A673 (cell line): ENCODE measurements around the gene DZIP1. TPM values are rescaled to one million over a fixed set of nuclear protein-coding genes. Genes with fewer than 3 reads are reported as not detected.

Source experiments
- BruUV-seq: library from RNA; stranded (reverse); fragments of 400-500 nt; replicated peaks from 2 replicates; lab custom pipeline; 2021; lab: Mats Ljungman, UMichigan
- CTCF ChIA-PET: fragments of 300-600 bp; sonication (Branson Sonifier 250); formaldehyde crosslinking; loops from one replicate; lab custom pipeline; 2022; ENCODE audit warnings: antibody characterized with exemption; lab: Charles Lee
- POLR2A ChIA-PET: fragments of 300-600 bp; sonication (Branson Sonifier 250); formaldehyde crosslinking; loops from one replicate; lab custom pipeline; 2022; ENCODE audit warnings: antibody characterized with exemption; ENCODE audit not compliant: low non-redundant PET; lab: Charles Lee
- DNase-seq: peaks from one replicate; pipeline ENCODE4 v3.0.0-alpha.2; 2015; ENCODE audit warnings: low spot score
- H3K27ac ChIP-seq: fragments of 200-600 bp; sonication (generic); 2 replicates; pipeline ENCODE4 v1.5.1; 2016; ENCODE audit warnings: mixed run types, low read depth, mild to moderate bottlenecking, mixed read lengths, antibody characterized with exemption, low read length; ENCODE audit not compliant: poor library complexity, severe bottlenecking
- H3K27me3 ChIP-seq: fragments of 200-600 bp; sonication (generic); replicated peaks from 2 replicates; pipeline ENCODE4 v1.6.1; 2017; ENCODE audit warnings: mixed run types, low read depth, mild to moderate bottlenecking, mixed read lengths, antibody characterized with exemption, low read length; ENCODE audit not compliant: insufficient read depth, poor library complexity
- H3K36me3 ChIP-seq: fragments of 200-600 bp; sonication (generic); 2 replicates; pipeline ENCODE4 v1.6.1; 2016; ENCODE audit warnings: mixed run types, mild to moderate bottlenecking, mixed read lengths, antibody characterized with exemption, low read length; ENCODE audit not compliant: insufficient read depth, poor library complexity, severe bottlenecking
- H3K4me1 ChIP-seq: fragments of 200-600 bp; sonication (generic); 2 replicates; pipeline ENCODE4 v1.6.1; 2017; ENCODE audit warnings: mixed run types, mild to moderate bottlenecking, mixed read lengths, antibody characterized with exemption, low read length; ENCODE audit not compliant: insufficient read depth, poor library complexity, severe bottlenecking
- H3K4me3 ChIP-seq: fragments of 200-600 bp; sonication (generic); 2 replicates; pipeline ENCODE4 v1.5.1; 2016; ENCODE audit warnings: low read depth, mixed run types, mild to moderate bottlenecking, mixed read lengths, low read length; ENCODE audit not compliant: poor library complexity, severe bottlenecking
- H3K9me3 ChIP-seq: fragments of 200-600 bp; sonication (generic); 2 replicates; pipeline ENCODE4 v1.6.1; 2016; ENCODE audit warnings: mixed run types, low read depth, mild to moderate bottlenecking, mixed read lengths, antibody characterized with exemption, low read length; ENCODE audit not compliant: poor library complexity, severe bottlenecking
- EZH2 ChIP-seq: fragments of 200-600 bp; sonication (generic); IDR thresholded peaks from 2 replicates; pipeline ENCODE4 v1.6.1; 2017; ENCODE audit warnings: borderline replicate concordance, low read depth, mild to moderate bottlenecking, mixed read lengths, antibody characterized with exemption, low read length; ENCODE audit not compliant: poor library complexity, severe bottlenecking
- intact Hi-C: fragments of 100-400 bp; cut with micrococcal nuclease; formaldehyde crosslinking; loops from one replicate; pipeline ENCODE4 v1.10.0; 2022; ENCODE audit not compliant: unreplicated experiment
- total RNA-seq: library from RNA; stranded (reverse); gene quantifications from 2 replicates; pipeline ENCODE4 v1.2.3, GENCODE V29; 2021
- TF ChIP-seq, protein P1 (sequence below): fragments of 300-800, 200-600 bp; sonication (generic); conservative IDR thresholded peaks from 2 replicates; pipeline ENCODE4 v1.5.1; 2017; ENCODE audit warnings: low read depth, mild to moderate bottlenecking, antibody characterized with exemption, low read length, moderate library complexity, mixed read lengths

DZIP1 gene
- total RNA-seq, 1 experiment from 2014 or later = 6.1 TPM

DNA sequence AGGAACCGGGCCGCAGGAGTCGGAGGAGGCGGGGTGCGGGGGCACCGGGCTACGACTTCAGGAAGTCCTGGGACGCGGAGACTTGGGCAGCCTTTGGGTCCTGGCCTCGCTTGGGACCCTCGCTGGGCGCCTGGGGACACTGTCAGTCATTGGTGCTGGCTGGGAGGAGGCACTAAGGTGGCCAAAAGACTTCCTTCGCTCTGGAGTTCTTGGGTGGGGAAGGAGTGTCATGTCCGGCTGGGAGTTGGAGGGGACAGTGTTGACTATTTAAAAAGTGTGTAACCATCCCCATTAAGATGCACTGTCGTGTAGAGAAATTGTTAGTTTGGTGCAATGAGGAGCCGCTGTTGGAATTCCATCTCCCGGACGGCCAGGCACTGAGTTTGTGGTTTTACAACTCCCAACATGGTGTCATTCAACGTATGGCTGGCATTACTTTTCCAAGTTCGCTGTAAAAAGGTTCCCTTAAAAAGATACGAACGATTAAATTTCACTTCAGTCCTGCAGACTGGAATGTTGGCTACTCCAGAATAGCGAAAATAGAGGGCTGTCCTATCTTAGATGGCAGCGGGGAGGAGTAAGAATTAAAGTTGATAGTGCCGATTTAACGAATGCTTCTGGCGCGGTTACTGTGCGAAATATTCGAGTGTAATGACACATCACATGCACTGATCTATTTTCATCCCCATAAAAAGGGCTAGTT is 33.2 kb upstream of the DZIP1 start:
- CTCF ChIA-PET = no interaction called here
- H3K9me3 ChIP-seq = no peaks in the 10 kb centered on the region
- TF ChIP-seq EZH2 = no peak
- TF ChIP-seq, protein P1, sequence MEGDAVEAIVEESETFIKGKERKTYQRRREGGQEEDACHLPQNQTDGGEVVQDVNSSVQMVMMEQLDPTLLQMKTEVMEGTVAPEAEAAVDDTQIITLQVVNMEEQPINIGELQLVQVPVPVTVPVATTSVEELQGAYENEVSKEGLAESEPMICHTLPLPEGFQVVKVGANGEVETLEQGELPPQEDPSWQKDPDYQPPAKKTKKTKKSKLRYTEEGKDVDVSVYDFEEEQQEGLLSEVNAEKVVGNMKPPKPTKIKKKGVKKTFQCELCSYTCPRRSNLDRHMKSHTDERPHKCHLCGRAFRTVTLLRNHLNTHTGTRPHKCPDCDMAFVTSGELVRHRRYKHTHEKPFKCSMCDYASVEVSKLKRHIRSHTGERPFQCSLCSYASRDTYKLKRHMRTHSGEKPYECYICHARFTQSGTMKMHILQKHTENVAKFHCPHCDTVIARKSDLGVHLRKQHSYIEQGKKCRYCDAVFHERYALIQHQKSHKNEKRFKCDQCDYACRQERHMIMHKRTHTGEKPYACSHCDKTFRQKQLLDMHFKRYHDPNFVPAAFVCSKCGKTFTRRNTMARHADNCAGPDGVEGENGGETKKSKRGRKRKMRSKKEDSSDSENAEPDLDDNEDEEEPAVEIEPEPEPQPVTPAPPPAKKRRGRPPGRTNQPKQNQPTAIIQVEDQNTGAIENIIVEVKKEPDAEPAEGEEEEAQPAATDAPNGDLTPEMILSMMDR = no peak
- peak overlapping the region; percentile 83 for H3K4me3 ChIP-seq
- peak overlapping the region; percentile 88 for H3K27ac ChIP-seq
- BruUV-seq = no TSS peak
- POLR2A ChIA-PET = no interaction called here
- no peaks in the 10 kb centered on the region for H3K36me3 ChIP-seq
- peak; percentile 33 for DNase-seq
- no peaks in the 10 kb centered on the region for H3K27me3 ChIP-seq
- peaks cover 7% of the 10 kb centered on the region for H3K4me1 ChIP-seq
- intact Hi-C loops = no loop called here

DNA sequence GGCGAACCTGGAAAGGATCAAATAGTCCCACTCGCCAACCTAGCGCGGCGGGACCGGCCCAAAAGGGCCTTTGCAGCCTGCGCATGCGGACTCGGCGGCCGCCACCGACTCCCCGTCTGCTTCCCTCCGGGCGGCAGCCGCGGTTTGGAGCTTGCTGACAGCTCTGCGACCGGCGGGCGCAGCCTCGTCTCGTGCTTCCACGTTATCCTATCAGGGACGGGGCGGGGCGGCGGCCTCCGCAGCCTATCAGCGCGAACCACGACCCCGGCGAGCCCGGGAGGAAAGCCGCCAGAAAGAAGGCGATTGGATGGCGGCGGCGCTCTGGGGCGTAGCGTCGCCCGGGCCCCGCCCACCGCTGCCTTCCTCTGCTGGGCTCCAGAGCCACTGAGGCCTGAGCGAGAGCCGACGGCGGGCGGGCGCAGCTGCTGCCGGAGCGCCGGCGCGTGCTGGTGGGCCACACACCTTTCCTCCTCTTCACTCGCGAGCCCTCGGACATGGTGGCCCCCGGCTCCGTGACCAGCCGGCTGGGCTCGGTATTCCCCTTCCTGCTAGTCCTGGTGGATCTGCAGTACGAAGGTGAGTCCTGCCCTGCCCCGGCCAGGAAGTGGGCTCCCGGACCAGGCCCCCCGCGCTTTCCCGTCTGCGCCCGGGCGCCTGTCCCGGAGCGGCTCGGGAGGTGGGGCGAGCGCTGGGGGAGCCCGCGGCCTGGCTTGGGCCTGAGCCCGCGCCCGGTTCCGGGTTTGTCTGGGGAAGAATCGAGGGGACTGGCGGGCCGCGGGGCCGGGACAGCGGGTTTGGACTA is 32.5 kb upstream of the DZIP1 start, which contains the start of gene DNAJC3:
DNAJC3 (plus strand) TSS at position 378 of the 802 bp plus-strand sequence; CDS start at position 495, 117 bp downstream.
- DNase-seq = peak; percentile 98
- peak within 1 kb of the TSS; percentile 88 for H3K27ac ChIP-seq
- TF ChIP-seq EZH2 = no peak
- TF ChIP-seq, protein P1 = no peak
- intact Hi-C loops = no loop called here
- CTCF ChIA-PET = interaction anchor here (0.6 to 0.9 kb wide), 4 partner anchors 16 to 742 kb away, joined by 3 to 8 read pairs (median 5); no protein-coding TSS in a partner anchor
- no peaks in the 10 kb centered on the region for H3K27me3 ChIP-seq
- H3K4me1 ChIP-seq = peaks cover 7% of the 10 kb centered on the region
- BruUV-seq = no TSS peak
- POLR2A ChIA-PET = interaction anchor here (0.6 kb wide), 1 partner anchor 8 kb away, joined by 3 read pairs; no protein-coding TSS in a partner anchor
- peak within 1 kb of the TSS; percentile 83 for H3K4me3 ChIP-seq
- peaks cover 2% of the 10 kb centered on the region for H3K9me3 ChIP-seq
- H3K36me3 ChIP-seq = no peaks in the 10 kb centered on the region

DNA sequence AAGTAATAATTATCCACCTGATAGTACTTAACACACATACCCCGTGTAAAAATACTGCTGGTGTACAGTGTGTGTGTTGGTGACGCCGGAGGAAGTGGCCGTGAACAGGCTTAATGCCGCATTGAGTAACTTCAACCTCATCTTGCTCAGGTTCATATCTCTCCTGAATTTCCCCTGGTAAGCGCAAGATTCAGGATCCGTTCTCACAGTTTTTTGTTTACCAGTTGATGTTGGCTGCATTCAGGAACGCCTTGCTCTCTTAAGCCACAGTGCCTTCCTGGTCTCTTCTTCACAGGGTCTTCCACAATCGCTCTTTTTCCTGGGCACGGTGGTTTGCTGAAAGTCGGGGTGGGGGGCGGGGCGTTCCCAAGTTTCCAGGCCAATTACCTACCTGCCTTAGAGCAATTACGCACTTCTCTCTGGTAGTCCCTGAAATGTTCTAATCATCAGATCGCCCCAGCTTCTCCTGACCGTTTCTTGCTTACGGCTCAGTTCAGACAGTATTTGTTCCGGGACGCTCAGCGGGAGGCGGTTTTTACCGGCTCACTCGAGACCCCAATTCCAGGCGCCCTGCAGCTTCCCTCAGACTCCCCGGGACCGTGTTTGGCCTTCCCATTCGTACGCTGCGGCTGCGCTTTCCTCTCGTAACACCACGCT is 31.7 kb upstream of the DZIP1 start:
- Histone ChIP-seq H3K27me3 (no peaks in the 10 kb centered on the region), H3K9me3 (peaks cover 8% of the 10 kb centered on the region), H3K4me1 (peaks cover 7% of the 10 kb centered on the region), H3K27ac (peak overlapping the region; percentile 74), H3K4me3 (peak overlapping the region; percentile 83), H3K36me3 (no peaks in the 10 kb centered on the region)
- ChIA-PET POLR2A (interaction anchor here (0.6 kb wide), 1 partner anchor 9 kb away, joined by 3 read pairs; no protein-coding TSS in a partner anchor), CTCF (interaction anchor here (0.6 to 0.9 kb wide), 4 partner anchors 15 to 742 kb away, joined by 3 to 8 read pairs (median 5); no protein-coding TSS in a partner anchor)
- BruUV-seq = TSS peak; percentile 72
- DNase-seq = peak; percentile 24
- no peak for TF ChIP-seq EZH2
- TF ChIP-seq, protein P1 = no peak
- intact Hi-C loops = no loop called here
